DMS 273 (cell line): ENCODE data around the gene CLEC18B.
"Not testable (repeated sequence)": the region's sequence is repeated elsewhere in the genome, so short reads cannot be mapped to it uniquely, and the experiment has no call there.

ENCODE experiments used
- DNase-seq: peaks from one replicate; lab custom pipeline; 2025; ENCODE audit not compliant: unreplicated experiment; lab: John Stamatoyannopoulos, UW

CLEC18B gene

DNA sequence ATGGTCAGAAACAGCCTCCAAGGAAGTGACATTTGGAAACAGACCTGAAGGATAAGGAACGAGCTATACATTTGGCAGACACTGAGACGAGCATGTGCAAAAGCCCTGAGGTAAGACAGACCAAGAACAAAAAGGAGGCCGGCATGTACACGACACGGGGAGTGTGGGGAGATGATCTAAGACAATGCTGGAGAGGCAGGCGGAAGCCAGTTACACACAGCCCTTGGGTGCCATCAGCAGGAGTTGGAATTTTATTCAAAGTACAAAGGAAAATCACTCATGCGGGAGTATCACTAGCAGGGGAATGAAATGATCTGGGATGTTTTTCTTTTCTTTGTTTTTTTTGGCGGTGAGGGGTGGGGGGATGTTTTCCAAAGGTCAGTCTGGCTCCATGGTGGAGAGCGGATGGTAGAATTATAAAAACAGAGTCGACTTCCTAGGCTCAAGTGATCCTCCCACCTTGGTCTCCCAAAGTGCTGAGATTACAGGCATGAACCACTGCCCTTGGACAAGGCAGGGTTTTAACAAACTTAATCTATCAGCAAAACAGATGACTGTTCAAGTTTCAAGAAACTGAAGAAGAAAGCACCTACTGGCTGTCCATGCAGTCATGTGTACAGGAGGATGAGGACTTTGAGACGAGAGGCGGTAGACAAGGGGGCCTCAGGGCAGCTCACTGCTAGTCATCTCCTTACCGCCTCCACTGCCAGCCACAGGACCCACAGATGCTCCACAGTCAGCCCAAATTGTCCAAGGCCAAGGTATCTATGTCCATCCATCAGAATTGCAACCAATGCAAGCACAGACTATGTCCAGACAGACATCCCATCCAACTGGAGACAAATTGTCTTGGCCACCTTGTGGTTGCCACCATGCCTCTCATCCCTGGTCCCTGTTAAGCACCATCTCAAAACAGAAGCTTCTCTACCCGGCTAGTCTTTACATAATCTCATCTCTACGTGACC, 59.4 kb downstream of the CLEC18B start:
- not testable (repeated sequence) for DNase-seq
